ENCODE measurements around the gene HSD17B2.

The HSD17B2 gene

GRCh38 chr16:82146556-82146955, 111.5 kb downstream of the HSD17B2 start:
- H3K4me3 ChIP-seq (replicated peaks; ENCODE audit: low read depth, low read length): no peak overlapping the region
- DNase-seq (ENCODE audit: extremely low read depth, low read depth): no peak
- no peak for TF ChIP-seq CTCF (IDR thresholded peaks at IDR 0.05; ENCODE audit: low read depth, low read length, missing control alignments)

GRCh38 chr16:82146957-82147356, 111.9 kb downstream of the HSD17B2 start:
- DNase-seq (ENCODE audit: extremely low read depth, low read depth): no peak
- TF ChIP-seq CTCF (IDR thresholded peaks at IDR 0.05; ENCODE audit: low read depth, low read length, missing control alignments): no peak
- H3K4me3 ChIP-seq (replicated peaks; ENCODE audit: low read depth, low read length): no peak overlapping the region

- H3K4me3 ChIP-seq (replicated peaks; ENCODE audit: low read depth, low read length): no peak overlapping the region
- no peak for TF ChIP-seq CTCF (IDR thresholded peaks at IDR 0.05; ENCODE audit: low read depth, low read length, missing control alignments)
- no peak for DNase-seq (ENCODE audit: extremely low read depth, low read depth)
These were observed 112.5 kb downstream of the HSD17B2 start for GRCh38 chr16:82147546-82147945.

All from HFF-Myc (cell line).